Activated CD4-positive, alpha-beta memory T cell treated with anti-CD3 and anti-CD28 coated beads for 36 hours (primary cell): Measurements from ENCODE around the gene STAT3. TPM values are rescaled to one million over a fixed set of nuclear protein-coding genes. Genes with fewer than 3 reads are reported as not detected.

Experiments used
- CTCF ChIA-PET: fragments of 350-600 bp; sonication (Branson Sonifier 250); formaldehyde crosslinking; loops from one replicate; lab custom pipeline; 2021; ENCODE audit warnings: antibody characterized with exemption, inconsistent platforms; lab: Charles Lee
- POLR2A ChIA-PET: fragments of 350-600 bp; sonication (Branson Sonifier 250); formaldehyde crosslinking; loops from one replicate; lab custom pipeline; 2021; ENCODE audit warnings: antibody characterized with exemption; lab: Charles Lee
- DNase-seq: peaks from one replicate; pipeline ENCODE4 v3.0.0-alpha.2; 2020
- H3K27ac Mint-ChIP-seq: one replicate; pipeline ENCODE4 v1.8.0; 2021; ENCODE audit warnings: mixed read lengths
- H3K27me3 Mint-ChIP-seq: one replicate; pipeline ENCODE4 v1.8.0; 2021; ENCODE audit warnings: mixed read lengths
- H3K36me3 Mint-ChIP-seq: one replicate; pipeline ENCODE4 v1.8.0; 2021; ENCODE audit warnings: mixed read lengths
- H3K4me1 Mint-ChIP-seq: one replicate; pipeline ENCODE4 v1.8.0; 2021; ENCODE audit warnings: low read depth, mixed read lengths
- H3K4me3 Mint-ChIP-seq: one replicate; pipeline ENCODE4 v1.8.0; 2021; ENCODE audit warnings: mild to moderate bottlenecking, mixed read lengths
- H3K9me3 Mint-ChIP-seq: one replicate; pipeline ENCODE4 v1.8.0; 2021; ENCODE audit warnings: mixed read lengths
- intact Hi-C: fragments of 100-400 bp; cut with micrococcal nuclease; formaldehyde crosslinking; loops from one replicate; pipeline ENCODE4 v1.15.1; 2023
- total RNA-seq, 2 experiments: library from RNA; stranded (reverse); gene quantifications; one replicate each; pipeline ENCODE4 v1.2.3, GENCODE V29; 2021

The STAT3 gene
- total RNA-seq, 2 experiments from 2014 or later, result 194 to 198 TPM

GRCh38 chr17:42275527-42276358, 112.5 kb downstream of the STAT3 start:
- POLR2A ChIA-PET, result interaction anchor here (0.8 to 13.7 kb wide), 6 partner anchors 13 to 113 kb away, joined by 3 to 271 read pairs (median 6); partner anchors contain the start of genes STAT3 and STAT5A
- CTCF ChIA-PET, result interaction anchor here (0.6 to 4.0 kb wide), 5 partner anchors 11 to 440 kb away, joined by 3 to 36 read pairs (median 4); no protein-coding TSS in a partner anchor
- H3K9me3 Mint-ChIP-seq, result no peaks in the 10 kb centered on the region
- H3K27me3 Mint-ChIP-seq, result no peaks in the 10 kb centered on the region
- peaks cover 40% of the 10 kb centered on the region for H3K4me1 Mint-ChIP-seq
- H3K36me3 Mint-ChIP-seq, result peaks cover 26% of the 10 kb centered on the region
- peak; percentile 39 for DNase-seq
- intact Hi-C loops, result no loop called here
- H3K4me3 Mint-ChIP-seq, result peak overlapping the region; percentile 93
- H3K27ac Mint-ChIP-seq, result peak overlapping the region; percentile 97

DNA sequence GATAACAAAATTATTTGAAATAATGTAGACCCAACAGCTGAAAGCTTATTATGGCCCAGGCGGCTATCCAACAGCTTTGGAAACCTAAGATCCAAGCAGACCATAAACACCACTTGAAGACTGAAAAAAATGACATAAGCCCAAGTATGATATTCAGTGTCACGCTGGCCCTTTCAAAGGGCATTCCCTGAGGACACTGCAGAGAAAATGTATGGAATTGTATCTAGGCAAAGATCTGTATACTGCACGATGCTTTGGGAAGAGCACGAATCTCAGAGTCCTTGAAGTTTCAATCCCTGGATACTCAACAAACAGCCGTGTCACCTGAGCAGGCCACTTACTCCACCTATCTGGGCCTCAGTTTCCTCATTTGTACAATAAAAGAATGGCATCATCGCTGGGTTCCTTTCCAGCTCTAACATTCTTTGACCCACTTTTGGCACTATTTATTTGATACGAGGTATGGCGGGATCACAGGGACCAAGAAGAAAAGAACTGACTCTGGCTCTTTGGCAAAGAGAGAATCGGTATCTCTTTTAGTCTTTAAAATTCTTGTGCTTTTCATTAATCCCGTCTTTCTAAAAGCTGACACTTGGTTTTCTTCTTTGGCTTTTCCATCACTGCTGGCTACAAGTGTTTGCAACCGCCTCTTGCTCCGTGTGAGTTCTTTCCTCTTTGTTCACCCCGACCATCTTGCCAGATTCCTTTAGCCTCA, 113.3 kb downstream of the STAT3 start:
- intact Hi-C loops, result loop anchor here (5.0 kb wide), 1 partner anchor 112 kb away; the partner anchor contains the start of gene STAT3
- ChIA-PET POLR2A (interaction anchor here (0.7 to 13.7 kb wide), 8 partner anchors 14 to 114 kb away, joined by 3 to 271 read pairs (median 6); partner anchors contain the start of genes STAT3 and STAT5A), CTCF (interaction anchor here (0.8 to 4.0 kb wide), 6 partner anchors 12 to 52 kb away, joined by 3 to 36 read pairs (median 3); no protein-coding TSS in a partner anchor)
- peaks cover 46% of the 10 kb centered on the region for H3K4me1 Mint-ChIP-seq
- H3K9me3 Mint-ChIP-seq, result no peaks in the 10 kb centered on the region
- DNase-seq, result no peak
- H3K4me3 Mint-ChIP-seq, result peak overlapping the region; percentile 93
- peak overlapping the region; percentile 97 for H3K27ac Mint-ChIP-seq
- H3K36me3 Mint-ChIP-seq, result peaks cover 31% of the 10 kb centered on the region
- H3K27me3 Mint-ChIP-seq, result no peaks in the 10 kb centered on the region

GRCh38 chr17:42274253-42274542, 114.0 kb downstream of the STAT3 start:
- Mint-ChIP-seq H3K4me1 (peaks cover 54% of the 10 kb centered on the region), H3K27me3 (no peaks in the 10 kb centered on the region)

DNA sequence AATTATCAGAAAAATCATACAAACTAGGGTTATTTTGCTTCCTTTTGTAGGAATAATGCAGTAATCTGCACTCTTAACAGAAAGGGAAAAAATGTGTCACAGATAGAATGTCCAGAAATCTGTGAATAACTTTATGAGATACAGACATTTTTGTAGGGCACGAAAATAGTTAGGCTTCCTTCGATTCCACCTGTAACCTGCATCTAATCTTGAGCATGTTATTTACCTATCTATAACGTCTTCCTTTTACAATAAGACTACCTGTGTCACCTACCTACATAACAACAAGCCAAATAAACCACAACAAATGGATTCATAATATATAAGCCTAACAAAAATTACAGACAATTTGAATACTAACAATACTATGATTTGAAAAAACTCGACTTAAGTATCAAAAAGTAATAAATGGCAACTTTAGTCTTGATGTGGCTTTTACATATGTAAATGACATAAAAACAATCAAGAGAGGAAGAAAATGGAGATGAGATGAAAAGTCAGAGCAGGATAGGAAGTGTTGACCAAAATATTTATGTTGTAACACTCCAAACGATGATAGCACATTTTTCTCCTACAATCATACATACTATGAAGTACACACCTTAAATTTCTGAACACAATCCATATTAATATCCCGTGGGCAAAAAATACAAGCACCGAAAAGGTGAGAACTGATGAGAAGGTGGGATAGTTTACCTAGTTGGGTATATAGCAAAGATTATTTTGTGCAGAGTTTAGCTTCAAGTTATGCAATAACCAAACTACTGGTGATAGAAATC, 114.6 kb downstream of the STAT3 start:
- POLR2A ChIA-PET, result interaction anchor here (0.5 to 13.7 kb wide), 4 partner anchors 15 to 120 kb away, joined by 3 to 271 read pairs (median 29); partner anchors contain the start of gene STAT5A
- Mint-ChIP-seq H3K27me3 (no peaks in the 10 kb centered on the region), H3K27ac (peak overlapping the region; percentile 97), H3K4me3 (peak overlapping the region; percentile 93), H3K4me1 (peaks cover 58% of the 10 kb centered on the region), H3K36me3 (peaks cover 34% of the 10 kb centered on the region), H3K9me3 (no peaks in the 10 kb centered on the region)
- intact Hi-C loops, result loop anchor here (5.0 kb wide), 1 partner anchor 114 kb away; the partner anchor contains the start of gene STAT3
- no peak for DNase-seq
- CTCF ChIA-PET, result interaction anchor here (0.9 to 4.0 kb wide), 5 partner anchors 9 to 255 kb away, joined by 3 to 36 read pairs (median 3); no protein-coding TSS in a partner anchor

More at GRCh38 chr17:42274253-42274542, 114.0 kb downstream of the STAT3 start:
- H3K36me3 Mint-ChIP-seq, result peaks cover 34% of the 10 kb centered on the region
- ChIA-PET CTCF (interaction anchor here (1.0 to 4.0 kb wide), 4 partner anchors 40 to 256 kb away, joined by 3 to 36 read pairs (median 3); no protein-coding TSS in a partner anchor), POLR2A (interaction anchor here (0.5 to 13.7 kb wide), 5 partner anchors 14 to 120 kb away, joined by 3 to 271 read pairs (median 6); partner anchors contain the start of gene STAT5A)
- H3K9me3 Mint-ChIP-seq, result no peaks in the 10 kb centered on the region
- H3K27ac Mint-ChIP-seq, result peak overlapping the region; percentile 97
- peak overlapping the region; percentile 93 for H3K4me3 Mint-ChIP-seq
- no peak for DNase-seq
- intact Hi-C loops, result loop anchor here (5.0 kb wide), 1 partner anchor 113 kb away; the partner anchor contains the start of gene STAT3

- intact Hi-C loops, result loop anchor here (5.0 kb wide), 1 partner anchor 115 kb away; the partner anchor contains the start of gene STAT3
- Mint-ChIP-seq H3K27ac (peak overlapping the region; percentile 97), H3K4me3 (peak overlapping the region; percentile 93), H3K36me3 (peaks cover 38% of the 10 kb centered on the region), H3K4me1 (peaks cover 60% of the 10 kb centered on the region), H3K9me3 (no peaks in the 10 kb centered on the region), H3K27me3 (no peaks in the 10 kb centered on the region)
- DNase-seq, result no peak
- ChIA-PET CTCF (interaction anchor here (0.9 to 4.2 kb wide), 3 partner anchors 11 to 50 kb away, joined by 3 to 36 read pairs (median 25); no protein-coding TSS in a partner anchor), POLR2A (interaction anchor here (4.2 to 13.7 kb wide), 2 partner anchors 16 to 21 kb away, joined by 52 to 271 read pairs; partner anchors contain the start of gene STAT5A)
Measured at GRCh38 chr17:42272162-42272907, 115.9 kb downstream of the STAT3 start.

DNA sequence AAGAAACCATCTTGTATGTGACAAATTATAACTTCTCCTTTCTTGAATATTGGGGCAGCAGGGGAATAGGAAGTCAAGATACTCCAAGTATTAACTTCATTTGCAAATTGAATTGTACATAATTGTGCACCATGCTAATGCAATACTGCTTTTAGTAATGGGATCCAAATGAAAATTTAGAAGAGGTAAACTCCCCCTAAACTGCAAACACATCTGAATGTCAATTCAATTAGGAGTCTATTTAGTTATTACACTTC, 116.5 kb downstream of the STAT3 start:
- Mint-ChIP-seq H3K4me3 (peak overlapping the region; percentile 93), H3K27me3 (no peaks in the 10 kb centered on the region), H3K4me1 (peaks cover 60% of the 10 kb centered on the region), H3K36me3 (peaks cover 42% of the 10 kb centered on the region), H3K9me3 (no peaks in the 10 kb centered on the region), H3K27ac (peak overlapping the region; percentile 97)
- POLR2A ChIA-PET, result interaction anchor here (0.7 to 13.7 kb wide), 3 partner anchors 17 to 66 kb away, joined by 4 to 271 read pairs (median 54); partner anchors contain the start of gene STAT5A
- CTCF ChIA-PET, result interaction anchor here (4.2 kb wide), 2 partner anchors 21 to 49 kb away, joined by 25 to 35 read pairs; no protein-coding TSS in a partner anchor
- intact Hi-C loops, result loop anchor here (1.0 to 5.0 kb wide), 2 partner anchors 21 to 116 kb away; partner anchors contain the start of gene STAT3
- DNase-seq, result no peak

DNA sequence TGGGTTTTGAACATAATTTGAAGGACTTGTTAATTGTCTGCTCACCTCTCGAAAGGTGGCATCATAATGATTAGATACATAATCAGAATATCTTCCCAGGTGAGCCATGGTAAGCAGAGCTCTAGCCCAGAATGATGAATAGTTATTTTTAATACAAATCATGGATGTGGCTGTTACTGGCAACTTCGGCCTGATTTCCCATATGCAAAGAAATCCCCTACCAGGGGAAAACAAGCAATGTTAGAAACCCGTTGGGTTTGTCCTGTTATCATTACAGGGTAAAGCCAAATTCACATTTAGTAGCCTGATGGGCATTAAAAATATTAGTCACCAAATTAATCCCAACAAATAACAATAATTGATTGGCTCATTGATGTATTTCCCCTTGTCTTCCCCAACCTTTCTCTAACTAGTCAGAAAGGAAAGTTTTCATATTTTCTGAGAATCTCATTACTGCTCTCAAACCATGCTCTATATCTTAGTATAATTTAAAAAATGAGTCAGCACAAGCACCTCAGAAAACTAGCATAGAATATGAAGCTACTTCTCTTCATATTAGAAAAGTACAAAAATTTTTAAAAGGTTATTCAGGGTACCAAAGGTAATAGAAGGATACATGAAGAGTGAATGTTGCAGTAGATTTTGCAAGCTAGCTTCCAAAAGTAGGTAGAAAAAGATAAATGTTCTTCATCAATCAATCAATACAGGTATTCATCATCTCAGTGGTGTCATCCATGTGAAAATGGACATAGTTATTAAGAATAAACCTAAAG, 117.0 kb downstream of the STAT3 start:
- DNase-seq, result no peak
- Mint-ChIP-seq H3K27me3 (no peaks in the 10 kb centered on the region), H3K27ac (peak overlapping the region; percentile 97), H3K36me3 (peaks cover 45% of the 10 kb centered on the region), H3K4me3 (peak overlapping the region; percentile 93), H3K4me1 (peaks cover 64% of the 10 kb centered on the region), H3K9me3 (no peaks in the 10 kb centered on the region)
- intact Hi-C loops, result loop anchor here (1.0 to 5.0 kb wide), 2 partner anchors 21 to 116 kb away; partner anchors contain the start of gene STAT3
- CTCF ChIA-PET, result interaction anchor here (0.8 to 4.2 kb wide), 5 partner anchors 18 to 132 kb away, joined by 3 to 35 read pairs (median 4); no protein-coding TSS in a partner anchor
- POLR2A ChIA-PET, result interaction anchor here (0.7 to 13.7 kb wide), 5 partner anchors 18 to 66 kb away, joined by 3 to 271 read pairs (median 6); partner anchors contain the start of gene STAT5A

GRCh38 chr17:42270596-42270995, 117.6 kb downstream of the STAT3 start:
- peak overlapping the region; percentile 93 for H3K4me3 Mint-ChIP-seq
- peak overlapping the region; percentile 97 for H3K27ac Mint-ChIP-seq
- POLR2A ChIA-PET, result interaction anchor here (0.6 to 13.7 kb wide), 5 partner anchors 18 to 48 kb away, joined by 3 to 271 read pairs (median 6); partner anchors contain the start of gene STAT5A
- intact Hi-C loops, result loop anchor here (5.0 kb wide), 1 partner anchor 117 kb away; the partner anchor contains the start of gene STAT3
- H3K4me1 Mint-ChIP-seq, result peaks cover 66% of the 10 kb centered on the region
- H3K9me3 Mint-ChIP-seq, result no peaks in the 10 kb centered on the region
- DNase-seq, result no peak
- H3K36me3 Mint-ChIP-seq, result peaks cover 44% of the 10 kb centered on the region
- no peaks in the 10 kb centered on the region for H3K27me3 Mint-ChIP-seq
- CTCF ChIA-PET, result interaction anchor here (0.8 to 4.2 kb wide), 7 partner anchors 18 to 133 kb away, joined by 3 to 35 read pairs (median 4); no protein-coding TSS in a partner anchor

GRCh38 chr17:42270170-42270535, 118.1 kb downstream of the STAT3 start:
- peak overlapping the region; percentile 97 for H3K27ac Mint-ChIP-seq
- peak overlapping the region; percentile 55 for H3K4me3 Mint-ChIP-seq
- H3K4me1 Mint-ChIP-seq, result peaks cover 66% of the 10 kb centered on the region
- no peaks in the 10 kb centered on the region for H3K9me3 Mint-ChIP-seq
- DNase-seq, result no peak
- H3K36me3 Mint-ChIP-seq, result peaks cover 42% of the 10 kb centered on the region
- POLR2A ChIA-PET, result interaction anchor here (0.6 to 13.7 kb wide), 7 partner anchors 10 to 254 kb away, joined by 3 to 271 read pairs (median 3); partner anchors contain the start of genes STAT3 and STAT5A
- CTCF ChIA-PET, result interaction anchor here (0.8 to 4.2 kb wide), 8 partner anchors 17 to 133 kb away, joined by 3 to 35 read pairs (median 4); no protein-coding TSS in a partner anchor
- intact Hi-C loops, result loop anchor here (5.0 kb wide), 1 partner anchor 117 kb away; the partner anchor contains the start of gene STAT3
- no peaks in the 10 kb centered on the region for H3K27me3 Mint-ChIP-seq
